ENCODE data around the gene TBL2.
"Not testable (repeated sequence)": the region's sequence is repeated elsewhere in the genome, so short reads cannot be mapped to it uniquely, and the experiment has no call there.

The TBL2 gene, protein sequence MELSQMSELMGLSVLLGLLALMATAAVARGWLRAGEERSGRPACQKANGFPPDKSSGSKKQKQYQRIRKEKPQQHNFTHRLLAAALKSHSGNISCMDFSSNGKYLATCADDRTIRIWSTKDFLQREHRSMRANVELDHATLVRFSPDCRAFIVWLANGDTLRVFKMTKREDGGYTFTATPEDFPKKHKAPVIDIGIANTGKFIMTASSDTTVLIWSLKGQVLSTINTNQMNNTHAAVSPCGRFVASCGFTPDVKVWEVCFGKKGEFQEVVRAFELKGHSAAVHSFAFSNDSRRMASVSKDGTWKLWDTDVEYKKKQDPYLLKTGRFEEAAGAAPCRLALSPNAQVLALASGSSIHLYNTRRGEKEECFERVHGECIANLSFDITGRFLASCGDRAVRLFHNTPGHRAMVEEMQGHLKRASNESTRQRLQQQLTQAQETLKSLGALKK

DNA sequence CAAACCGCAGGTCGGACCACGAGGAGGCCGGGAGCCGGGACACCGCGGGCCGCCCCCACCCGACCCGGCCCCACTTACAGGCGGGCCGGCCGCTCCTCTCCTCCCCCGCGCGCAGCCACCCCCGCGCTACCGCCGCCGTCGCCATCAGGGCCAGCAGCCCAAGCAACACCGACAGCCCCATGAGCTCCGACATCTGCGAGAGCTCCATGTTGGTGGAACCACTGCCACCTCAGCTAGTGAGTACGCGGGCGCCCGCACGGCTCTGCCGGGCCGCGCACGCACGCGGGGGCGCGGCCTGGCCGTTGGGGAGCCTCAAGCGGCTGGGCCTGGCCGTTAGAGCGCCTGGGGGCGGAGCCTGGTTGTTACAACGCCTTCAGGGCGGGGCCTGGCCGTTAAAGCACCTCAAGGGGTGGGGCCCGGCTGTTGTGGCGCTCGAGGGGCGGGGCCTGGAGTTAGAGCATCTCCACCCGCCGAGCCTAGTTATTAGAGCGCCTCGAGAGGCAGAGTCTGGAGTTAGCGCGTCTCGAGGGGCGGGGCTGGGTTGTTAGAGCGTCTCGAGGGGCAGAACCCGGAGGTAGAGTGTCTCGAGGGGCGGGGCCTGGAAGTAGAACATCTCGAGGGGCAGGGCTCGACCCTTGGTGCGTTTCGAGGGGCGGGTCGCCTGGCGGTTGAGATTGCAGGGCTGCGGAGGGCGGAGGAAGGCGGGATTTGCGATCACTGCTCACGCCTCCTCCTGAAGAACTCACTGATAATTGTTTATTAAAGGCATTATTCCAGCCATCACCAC lies at the start of gene TBL2:
TSS of gene TBL2 (minus strand) at position 238 of the 787 bp plus-strand sequence. CDS start at position 208, 30 bp downstream.
- Histone ChIP-seq H3K27me3 (ENCODE audit: insufficient read depth, low read length) (no peaks in the 10 kb centered on the region), H3K4me3 (ENCODE audit: low read depth, low read length) (peak within 1 kb of the TSS; percentile 86), H3K4me1 (ENCODE audit: control insufficient read depth, insufficient read depth, low read length, unreplicated experiment) (peaks cover 13% of the 10 kb centered on the region), H3K36me3 (ENCODE audit: insufficient read depth, low read length) (peaks cover 4% of the 10 kb centered on the region; the same call in 1 of the 2 replicates), H2AFZ (ENCODE audit: low read length, unreplicated experiment) (peak within 1 kb of the TSS; percentile 98), H3K27ac (ENCODE audit: low read depth, low read length) (peak within 1 kb of the TSS; percentile 65), H3K79me2 (ENCODE audit: control insufficient read depth, insufficient read depth, low read length, unreplicated experiment) (peaks cover 38% of the 10 kb centered on the region)

DNA sequence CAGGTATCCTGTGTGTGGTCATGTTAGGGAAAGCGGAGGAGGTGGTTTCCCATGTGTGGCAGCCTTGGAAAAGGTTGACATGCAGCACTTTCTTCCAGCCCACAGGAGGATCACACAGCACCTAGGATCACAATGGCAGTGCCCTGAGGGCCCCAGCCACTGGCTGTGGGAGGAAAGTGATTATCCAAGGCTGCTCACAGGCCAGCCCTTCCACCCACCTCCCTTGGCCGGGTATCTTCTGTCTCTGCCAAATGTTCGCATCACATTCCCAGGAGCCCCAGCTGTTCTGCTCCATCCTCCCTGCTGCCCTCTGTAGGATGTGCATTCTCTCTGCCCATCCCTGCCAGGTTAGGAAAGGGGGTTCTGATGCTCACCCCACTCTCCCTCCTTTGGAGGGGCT lies 48.4 kb upstream of the TBL2 start:
- Histone ChIP-seq H3K79me2 (ENCODE audit: control insufficient read depth, insufficient read depth, low read length, unreplicated experiment) (no peaks in the 10 kb centered on the region), H3K27me3 (ENCODE audit: insufficient read depth, low read length) (peaks cover 47% of the 10 kb centered on the region), H3K4me3 (ENCODE audit: low read depth, low read length) (no peak overlapping the region), H3K4me1 (ENCODE audit: control insufficient read depth, insufficient read depth, low read length, unreplicated experiment) (peaks cover 16% of the 10 kb centered on the region), H3K27ac (ENCODE audit: low read depth, low read length) (no peak overlapping the region), H2AFZ (ENCODE audit: low read length, unreplicated experiment) (no peak overlapping the region), H3K36me3 (ENCODE audit: insufficient read depth, low read length) (no peaks in the 10 kb centered on the region)

DNA sequence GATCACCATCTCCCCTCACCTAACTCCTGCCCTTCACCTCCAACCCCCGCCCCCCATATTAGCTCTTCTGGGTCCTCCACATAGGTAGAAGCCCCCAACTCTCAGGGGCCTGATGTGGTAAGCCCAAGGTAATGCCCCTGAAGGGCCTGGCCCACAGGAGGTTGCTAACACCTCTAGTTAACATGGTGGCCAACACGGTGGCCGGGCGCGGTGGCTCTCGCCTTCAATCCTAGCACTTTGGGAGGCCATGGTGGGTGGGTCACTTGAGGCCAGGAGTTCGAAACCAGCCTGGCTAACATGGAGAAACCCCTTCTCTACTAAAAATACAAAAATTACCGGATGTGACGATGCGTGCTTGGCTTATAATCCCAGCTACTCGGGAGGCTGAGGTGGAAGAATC lies 46.9 kb upstream of the TBL2 start:
- H3K4me3 ChIP-seq (ENCODE audit: low read depth, low read length) = no peak overlapping the region
- no peak overlapping the region for H2AFZ ChIP-seq (ENCODE audit: low read length, unreplicated experiment)

DNA sequence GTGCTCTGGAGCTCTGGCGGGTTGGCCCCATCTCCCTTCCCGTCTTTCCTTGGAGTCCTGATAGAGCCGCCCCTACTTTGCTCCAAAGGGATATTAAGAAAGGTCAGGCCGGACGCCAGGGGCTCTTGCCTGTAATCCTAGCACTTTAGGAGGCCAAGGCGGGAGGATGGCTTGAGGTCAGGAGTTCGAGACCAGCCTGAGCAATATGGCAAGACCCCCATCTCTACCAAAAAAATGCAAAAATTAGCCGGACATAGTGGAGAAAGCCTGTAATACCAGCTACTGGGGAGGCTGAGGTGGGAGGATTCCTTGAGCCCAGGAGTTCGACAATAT lies 46.3 kb upstream of the TBL2 start:
- Histone ChIP-seq H3K4me3 (ENCODE audit: low read depth, low read length) (peak overlapping the region; percentile 75), H3K27ac (ENCODE audit: low read depth, low read length) (no peak overlapping the region), H2AFZ (ENCODE audit: low read length, unreplicated experiment) (no peak overlapping the region), H3K36me3 (ENCODE audit: insufficient read depth, low read length) (no peaks in the 10 kb centered on the region), H3K4me1 (ENCODE audit: control insufficient read depth, insufficient read depth, low read length, unreplicated experiment) (peaks cover 16% of the 10 kb centered on the region), H3K27me3 (ENCODE audit: insufficient read depth, low read length) (peaks cover 47% of the 10 kb centered on the region), H3K79me2 (ENCODE audit: control insufficient read depth, insufficient read depth, low read length, unreplicated experiment) (no peaks in the 10 kb centered on the region)

More for the DNA sequence above, 46.9 kb upstream of the TBL2 start:
- Histone ChIP-seq H3K79me2 (ENCODE audit: control insufficient read depth, insufficient read depth, low read length, unreplicated experiment) (no peaks in the 10 kb centered on the region), H3K36me3 (ENCODE audit: insufficient read depth, low read length) (no peaks in the 10 kb centered on the region), H3K27ac (ENCODE audit: low read depth, low read length) (no peak overlapping the region), H3K27me3 (ENCODE audit: insufficient read depth, low read length) (peaks cover 47% of the 10 kb centered on the region), H3K4me1 (ENCODE audit: control insufficient read depth, insufficient read depth, low read length, unreplicated experiment) (peaks cover 16% of the 10 kb centered on the region)

DNA sequence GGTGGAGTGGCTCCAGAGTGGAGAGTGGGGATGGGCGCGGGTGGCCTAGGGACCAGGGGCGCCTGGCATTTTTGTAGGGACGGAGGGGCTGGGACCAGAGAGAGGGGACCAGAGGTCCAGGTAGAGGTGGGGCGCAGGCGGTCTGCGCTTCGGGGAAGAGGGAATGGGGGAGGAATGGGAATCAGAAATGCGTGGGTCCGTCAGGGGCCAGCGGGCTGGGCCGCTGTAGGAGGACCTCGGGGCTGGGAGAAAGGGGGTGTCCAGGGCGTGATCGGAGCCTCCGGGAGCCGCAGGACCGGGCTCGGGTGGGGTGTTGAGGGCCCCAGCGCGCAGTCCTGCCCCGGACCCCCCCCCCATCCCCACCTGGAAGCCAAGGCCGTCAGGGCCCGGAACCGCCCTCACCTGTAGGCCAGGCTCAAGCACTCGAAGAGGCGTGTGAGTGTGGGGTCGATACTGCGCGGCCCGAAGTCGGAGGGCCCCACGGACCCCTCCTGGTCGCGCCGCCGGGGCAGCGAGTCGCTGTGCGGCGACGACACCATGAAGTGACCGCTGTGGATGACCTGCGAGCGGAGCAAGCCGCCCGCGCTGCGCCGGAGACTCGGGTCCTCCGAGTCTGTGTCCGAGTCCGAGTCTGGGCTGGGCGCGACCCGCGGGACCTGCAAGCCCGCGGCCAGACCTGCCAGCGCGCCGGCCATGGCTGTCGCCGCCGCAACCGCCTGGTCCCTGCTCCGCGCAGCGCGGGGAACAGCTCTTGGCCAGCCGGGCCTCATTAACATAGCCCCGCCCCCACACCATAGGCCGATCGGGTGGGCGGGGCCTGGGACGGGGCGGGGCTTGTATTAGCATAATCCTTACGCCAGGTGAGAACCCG lies 45.7 kb upstream of the TBL2 start, which contains the start of gene MLXIPL:
TSS of gene MLXIPL (minus strand) at position 725 of the 871 bp plus-strand sequence. CDS start at position 695, 30 bp downstream.
- no peaks in the 10 kb centered on the region for H3K79me2 ChIP-seq (ENCODE audit: control insufficient read depth, insufficient read depth, low read length, unreplicated experiment)
- H3K27me3 ChIP-seq (ENCODE audit: insufficient read depth, low read length) = peaks cover 47% of the 10 kb centered on the region
- H3K36me3 ChIP-seq (ENCODE audit: insufficient read depth, low read length) = no peaks in the 10 kb centered on the region
- H3K4me1 ChIP-seq (ENCODE audit: control insufficient read depth, insufficient read depth, low read length, unreplicated experiment) = peaks cover 16% of the 10 kb centered on the region
- H2AFZ ChIP-seq (ENCODE audit: low read length, unreplicated experiment) = no peak within 1 kb of the TSS
- H3K4me3 ChIP-seq (ENCODE audit: low read depth, low read length) = peak within 1 kb of the TSS; percentile 75
- H3K27ac ChIP-seq (ENCODE audit: low read depth, low read length) = no peak within 1 kb of the TSS

DNA sequence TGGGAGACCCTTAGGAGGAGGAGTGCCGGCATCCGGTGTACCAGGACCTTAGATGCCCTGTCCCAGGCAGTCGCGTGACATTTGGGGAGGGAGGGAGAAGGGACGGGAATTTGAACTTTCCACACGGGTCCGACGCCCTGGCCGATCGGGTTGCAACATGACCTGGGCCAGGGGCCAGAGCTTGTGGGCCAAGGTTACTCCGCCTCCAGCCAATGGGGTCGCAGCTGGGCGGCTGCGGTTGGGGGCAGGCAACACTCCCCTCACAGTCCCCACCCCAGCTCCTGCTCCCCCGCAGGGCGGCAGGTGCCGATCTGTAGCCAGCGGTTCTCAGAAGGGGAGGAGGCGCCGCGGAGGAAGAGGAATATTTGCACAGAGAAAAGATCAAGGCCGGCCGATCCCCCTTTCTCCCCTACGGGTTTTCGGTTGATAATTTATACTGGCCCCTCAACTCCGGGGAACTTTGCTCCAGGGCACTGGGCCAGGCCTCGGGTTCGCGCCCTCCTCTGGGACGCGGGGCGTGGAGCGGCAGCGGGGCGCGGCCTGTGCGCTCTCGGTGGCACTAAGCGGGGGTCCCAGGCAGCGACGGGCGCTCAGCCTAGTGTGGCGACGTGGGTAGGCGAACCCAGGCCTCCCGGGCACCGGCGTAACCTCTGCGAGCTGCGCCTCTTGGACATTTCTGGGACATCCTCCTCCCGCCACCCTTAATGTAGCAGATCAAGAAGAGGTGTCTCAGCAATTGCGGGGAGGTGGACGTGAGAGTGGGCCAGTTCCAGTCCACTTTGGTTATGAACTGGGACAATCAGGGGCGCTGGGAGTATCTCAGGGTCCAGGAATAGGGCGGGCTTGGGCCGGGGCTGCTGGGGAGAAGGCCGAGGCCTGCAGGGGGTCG lies 44.8 kb upstream of the TBL2 start:
- no peaks in the 10 kb centered on the region for H3K79me2 ChIP-seq (ENCODE audit: control insufficient read depth, insufficient read depth, low read length, unreplicated experiment)
- peaks cover 16% of the 10 kb centered on the region for H3K4me1 ChIP-seq (ENCODE audit: control insufficient read depth, insufficient read depth, low read length, unreplicated experiment)
- H2AFZ ChIP-seq (ENCODE audit: low read length, unreplicated experiment) = no peak overlapping the region
- H3K36me3 ChIP-seq (ENCODE audit: insufficient read depth, low read length) = no peaks in the 10 kb centered on the region
- peak overlapping the region; percentile 75 for H3K4me3 ChIP-seq (ENCODE audit: low read depth, low read length)
- H3K27ac ChIP-seq (ENCODE audit: low read depth, low read length) = no peak overlapping the region
- H3K27me3 ChIP-seq (ENCODE audit: insufficient read depth, low read length) = peaks cover 40% of the 10 kb centered on the region

- Histone ChIP-seq H3K79me2 (ENCODE audit: control insufficient read depth, insufficient read depth, low read length, unreplicated experiment) (no peaks in the 10 kb centered on the region), H3K27ac (ENCODE audit: low read depth, low read length) (no peak overlapping the region), H3K4me1 (ENCODE audit: control insufficient read depth, insufficient read depth, low read length, unreplicated experiment) (peaks cover 16% of the 10 kb centered on the region), H3K4me3 (ENCODE audit: low read depth, low read length) (peak overlapping the region; percentile 75; the same call in 1 of the 2 replicates), H3K36me3 (ENCODE audit: insufficient read depth, low read length) (no peaks in the 10 kb centered on the region), H3K27me3 (ENCODE audit: insufficient read depth, low read length) (peaks cover 34% of the 10 kb centered on the region), H2AFZ (ENCODE audit: low read length, unreplicated experiment) (no peak overlapping the region)
Observed at GRCh38 chr7:73622527-73622908, 44.1 kb upstream of the TBL2 start.

DNA sequence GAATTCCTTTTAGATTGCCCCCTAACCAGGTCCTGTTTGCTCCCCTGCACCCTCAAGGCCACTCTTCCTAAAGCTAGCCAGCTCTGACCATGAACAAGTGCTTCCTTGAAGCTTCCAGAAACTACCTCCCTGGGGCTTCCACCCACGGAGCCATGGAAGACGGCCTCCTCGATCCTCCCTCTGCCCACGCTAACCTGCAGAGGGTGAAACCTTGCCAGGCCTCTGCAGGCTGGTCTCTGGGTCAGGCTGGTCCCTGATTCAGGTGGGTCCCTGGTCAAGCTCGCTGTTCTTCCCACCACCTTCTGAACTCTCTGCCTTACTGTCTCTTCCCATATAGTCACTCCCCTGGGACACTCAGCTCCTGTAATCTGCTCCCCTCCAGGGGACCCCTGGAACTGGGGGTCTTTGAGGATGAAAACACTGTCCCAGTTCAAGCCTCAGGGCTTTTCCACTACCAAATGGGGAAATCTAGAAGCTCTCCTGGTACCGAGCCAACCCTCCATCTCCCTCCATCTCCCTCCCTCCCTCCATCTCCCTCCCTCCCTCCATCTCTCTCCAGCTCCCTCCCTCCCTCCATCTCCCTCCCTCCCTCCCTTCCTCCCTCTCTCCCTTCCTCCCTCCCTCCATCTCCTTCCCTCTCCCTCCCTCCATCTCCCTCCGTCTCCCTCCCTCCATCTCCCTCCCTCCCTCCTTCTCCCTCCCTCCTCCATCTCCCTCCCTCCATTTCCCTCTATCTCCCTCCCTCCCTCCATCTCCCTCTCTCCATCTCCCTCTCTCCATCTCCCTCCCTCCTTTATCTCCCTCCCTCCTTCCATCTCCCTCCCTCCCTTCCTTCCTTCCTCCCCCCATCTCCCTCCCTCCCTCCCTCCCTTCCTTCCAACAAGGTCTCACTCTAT lies 43.0 kb upstream of the TBL2 start:
- Histone ChIP-seq H3K27me3 (ENCODE audit: insufficient read depth, low read length) (peaks cover 30% of the 10 kb centered on the region), H3K4me3 (ENCODE audit: low read depth, low read length) (no peak overlapping the region), H3K79me2 (ENCODE audit: control insufficient read depth, insufficient read depth, low read length, unreplicated experiment) (no peaks in the 10 kb centered on the region), H3K36me3 (ENCODE audit: insufficient read depth, low read length) (no peaks in the 10 kb centered on the region), H2AFZ (ENCODE audit: low read length, unreplicated experiment) (no peak overlapping the region), H3K27ac (ENCODE audit: low read depth, low read length) (no peak overlapping the region), H3K4me1 (ENCODE audit: control insufficient read depth, insufficient read depth, low read length, unreplicated experiment) (peaks cover 16% of the 10 kb centered on the region)

- not testable (repeated sequence) for H3K79me2 ChIP-seq (ENCODE audit: control insufficient read depth, insufficient read depth, low read length, unreplicated experiment); H3K36me3 ChIP-seq (ENCODE audit: insufficient read depth, low read length); H3K27ac ChIP-seq (ENCODE audit: low read depth, low read length); H3K4me3 ChIP-seq (ENCODE audit: low read depth, low read length); H2AFZ ChIP-seq (ENCODE audit: low read length, unreplicated experiment)
- H3K27me3 ChIP-seq (ENCODE audit: insufficient read depth, low read length) = peaks cover 19% of the 10 kb centered on the region
- H3K4me1 ChIP-seq (ENCODE audit: control insufficient read depth, insufficient read depth, low read length, unreplicated experiment) = peaks cover 16% of the 10 kb centered on the region
Observed at GRCh38 chr7:73619394-73619793, 41.0 kb upstream of the TBL2 start.

Measured in ACC112 (cell line).